Measurements from ENCODE around the gene PROC. TPM values are rescaled to one million over a fixed set of nuclear protein-coding genes. Genes with fewer than 3 reads are reported as not detected.

Gene PROC
- total and polyA plus RNA-seq, 2 of the 8 experiments (the other 6 are each of a cell fraction or from before 2014, with no cell fraction given) = 1.5 to 1.6 TPM

DNA sequence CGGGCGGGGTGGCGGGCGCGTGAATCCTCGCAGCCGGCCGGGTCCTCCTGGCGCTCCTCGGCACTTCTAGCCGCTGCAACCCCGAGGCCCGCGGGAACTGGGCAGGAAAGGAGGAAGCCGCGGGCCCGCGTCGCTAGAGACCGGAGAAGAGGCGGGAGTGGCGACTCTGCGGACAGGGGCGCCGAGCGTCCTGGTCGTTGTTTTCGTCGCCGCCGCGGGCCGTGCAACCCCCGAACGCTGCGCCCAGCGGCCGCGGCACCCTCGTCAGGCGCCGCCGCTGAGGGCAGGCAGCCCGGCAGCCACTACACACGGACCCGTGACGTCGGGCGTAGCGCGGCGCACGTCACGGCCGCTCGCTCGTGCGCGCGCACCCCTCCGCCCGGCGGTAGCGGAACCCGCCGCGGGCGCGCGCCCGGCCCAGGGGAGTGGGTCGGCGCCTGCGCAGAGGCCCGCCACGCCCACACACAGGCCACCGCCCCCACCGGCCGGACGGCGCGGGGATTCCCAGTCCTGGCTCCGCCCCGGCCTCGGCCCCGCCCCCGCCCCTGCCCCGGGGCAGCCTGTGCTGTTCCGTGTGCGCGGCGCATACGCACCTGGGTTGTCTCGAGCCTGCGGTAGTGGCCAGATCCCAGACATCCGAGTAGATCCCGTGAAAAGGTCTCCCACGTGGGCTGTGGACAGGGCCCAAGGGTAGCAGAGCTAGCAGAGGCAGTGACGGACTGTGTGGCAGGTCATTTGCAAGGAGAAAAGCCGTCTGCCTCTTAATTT lies 30.4 kb upstream of the PROC start, which contains the start of gene MAP3K2 (continued):
- TF ChIP-seq CBX8 (IDR thresholded peaks at IDR 0.05; ENCODE audit: borderline replicate concordance, low read depth, low read length) (no peak), ASH2L (IDR thresholded peaks at IDR 0.05; ENCODE audit: low read length) (peak; percentile 95), GTF2F1 (IDR thresholded peaks at IDR 0.05; ENCODE audit: borderline replicate concordance, low read depth, low read length) (no peak), POU5F1 (IDR thresholded peaks at IDR 0.05; ENCODE audit: low read depth, low read length) (no peak), EGR1 (IDR thresholded peaks at IDR 0.05; ENCODE audit: borderline replicate concordance, low read depth, low read length) (peak; percentile 89; the same call in 1 of the 2 replicates), RBBP5 (IDR thresholded peaks at IDR 0.05; ENCODE audit: borderline replicate concordance, low read depth, low read length) (peak; percentile 50; the same call in 1 of the 2 replicates), TAF1 (IDR thresholded peaks at IDR 0.05; ENCODE audit: low read depth, low read length) (peak; percentile 52), NRF1 (IDR thresholded peaks at IDR 0.05; ENCODE audit: low read depth, low read length) (peak; percentile 57), TCF12 (IDR thresholded peaks at IDR 0.05; ENCODE audit: low read depth, low read length) (no peak), SIX5 (IDR thresholded peaks at IDR 0.05; ENCODE audit: low read depth, low read length) (no peak), SIRT6 (IDR thresholded peaks at IDR 0.05; ENCODE audit: low read length) (no peak), SP4 (IDR thresholded peaks at IDR 0.05; ENCODE audit: low read length) (no peak), KDM5A (IDR thresholded peaks at IDR 0.05; ENCODE audit: low read length) (no peak)
- TF ChIP-seq, protein P1, sequence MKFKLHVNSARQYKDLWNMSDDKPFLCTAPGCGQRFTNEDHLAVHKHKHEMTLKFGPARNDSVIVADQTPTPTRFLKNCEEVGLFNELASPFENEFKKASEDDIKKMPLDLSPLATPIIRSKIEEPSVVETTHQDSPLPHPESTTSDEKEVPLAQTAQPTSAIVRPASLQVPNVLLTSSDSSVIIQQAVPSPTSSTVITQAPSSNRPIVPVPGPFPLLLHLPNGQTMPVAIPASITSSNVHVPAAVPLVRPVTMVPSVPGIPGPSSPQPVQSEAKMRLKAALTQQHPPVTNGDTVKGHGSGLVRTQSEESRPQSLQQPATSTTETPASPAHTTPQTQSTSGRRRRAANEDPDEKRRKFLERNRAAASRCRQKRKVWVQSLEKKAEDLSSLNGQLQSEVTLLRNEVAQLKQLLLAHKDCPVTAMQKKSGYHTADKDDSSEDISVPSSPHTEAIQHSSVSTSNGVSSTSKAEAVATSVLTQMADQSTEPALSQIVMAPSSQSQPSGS (IDR thresholded peaks at IDR 0.05; ENCODE audit: low read length) = no peak
